H1 (cell line): Measurements from ENCODE around the gene CCL4. TPM values are rescaled to one million over a fixed set of nuclear protein-coding genes. Genes with fewer than 3 reads are reported as not detected.

ENCODE experiments used
- CTCF ChIA-PET: fragments of 300-600 bp; sonication (Branson Sonifier 250); formaldehyde crosslinking; loops from one replicate; lab custom pipeline; 2021; ENCODE audit not compliant: partially characterized antibody; lab: Charles Lee
- POLR2A ChIA-PET: fragments of 300-600 bp; sonication (Branson Sonifier 250); formaldehyde crosslinking; loops from one replicate; lab custom pipeline; 2021; ENCODE audit warnings: inconsistent platforms; ENCODE audit not compliant: partially characterized antibody; lab: Charles Lee
- DNase-seq, 2 experiments: peaks; one replicate each; pipeline versions ENCODE4 v3.0.0 to v3.0.0-alpha.2; 2010 to 2022; ENCODE audit warnings: low spot score in 2 of 2, low read depth in 1 of 2, mixed read lengths in 1 of 2
- FAIRE-seq: peaks from 2 replicates; lab custom pipeline; 2011; peaks lifted over from hg19 to GRCh38; lab: Jason Lieb, UNC
- H2AFZ ChIP-seq: 2 replicates; pipeline ENCODE4 v1.8.1; 2012; ENCODE audit warnings: low read length, inconsistent platforms
- H2AK5ac ChIP-seq: 2 replicates; pipeline ENCODE4 v1.6.1; 2013; ENCODE audit warnings: low read depth, low read length
- H2BK120ac ChIP-seq: replicated peaks from 2 replicates; pipeline ENCODE3; 2013; ENCODE audit warnings: low read depth, low read length, inconsistent platforms
- H2BK12ac ChIP-seq: 2 replicates; pipeline ENCODE4 v1.6.1; 2013; ENCODE audit warnings: low read depth, low read length
- H2BK15ac ChIP-seq: 2 replicates; pipeline ENCODE4 v1.6.1; 2013; ENCODE audit warnings: low read length
- H2BK20ac ChIP-seq: 2 replicates; pipeline ENCODE4 v1.6.1; 2013; ENCODE audit warnings: low read length
- H2BK5ac ChIP-seq: 2 replicates; pipeline ENCODE4 v1.6.1; 2013; ENCODE audit warnings: low read depth, low read length
- H3K14ac ChIP-seq: 2 replicates; pipeline ENCODE4 v1.6.1; 2013; ENCODE audit warnings: inconsistent platforms; ENCODE audit not compliant: insufficient read length
- H3K18ac ChIP-seq: 2 replicates; pipeline ENCODE4 v1.6.1; 2013; ENCODE audit warnings: low read length; ENCODE audit errors: extremely low read depth
- H3K23ac ChIP-seq: 2 replicates; pipeline ENCODE4 v1.6.1; 2013; ENCODE audit warnings: inconsistent platforms; ENCODE audit not compliant: insufficient read length
- H3K23me2 ChIP-seq: 2 replicates; pipeline ENCODE4 v1.6.1; 2013; ENCODE audit warnings: low read depth, low read length
- H3K27ac ChIP-seq: 2 replicates; pipeline ENCODE4 v1.6.1; 2011; ENCODE audit warnings: low read depth, low read length, inconsistent platforms
- H3K27me3 ChIP-seq, 4 experiments: replicated peaks in 1 of 4; 1 replicate in 1 of 4; 2 replicates in 3 of 4; pipeline versions ENCODE4 v1.6.1 to v1.8.1; 2011 to 2013; ENCODE audit warnings: low read length in 3 of 4, mild to moderate bottlenecking in 3 of 4, inconsistent platforms in 2 of 4, mixed read lengths in 2 of 4, moderate library complexity in 1 of 4; ENCODE audit not compliant: control insufficient read depth in 3 of 4, insufficient read depth in 3 of 4; ENCODE audit errors: extremely low read depth in 1 of 4
- H3K36me3 ChIP-seq, 4 experiments: 2 replicates each; pipeline versions ENCODE4 v1.6.1 to v1.8.1; 2011 to 2013; ENCODE audit warnings: mild to moderate bottlenecking in 4 of 4, low read length in 3 of 4, moderate library complexity in 2 of 4, control low read depth in 1 of 4, inconsistent platforms in 1 of 4; ENCODE audit not compliant: insufficient read depth in 4 of 4, control insufficient read depth in 2 of 4
- H3K4ac ChIP-seq: replicated peaks from 2 replicates; pipeline ENCODE3; 2013; ENCODE audit warnings: low read length, low read depth, mixed read lengths, inconsistent platforms; ENCODE audit not compliant: insufficient read length
- H3K4me1 ChIP-seq, 4 experiments: replicated peaks in 1 of 4; 1 replicate in 1 of 4; 2 replicates in 3 of 4; pipeline versions ENCODE4 v1.6.1 to v1.8.1; 2011 to 2013; ENCODE audit warnings: low read length in 3 of 4, inconsistent platforms in 2 of 4, mixed read lengths in 1 of 4; ENCODE audit not compliant: insufficient read depth in 4 of 4, control insufficient read depth in 3 of 4
- H3K4me2 ChIP-seq, 2 experiments: 2 replicates each; pipeline versions ENCODE4 v1.6.1 to v1.8.1; 2011 to 2013; ENCODE audit warnings: low read depth in 2 of 2, low read length in 2 of 2, control low read depth in 1 of 2, inconsistent platforms in 1 of 2, mild to moderate bottlenecking in 1 of 2; ENCODE audit not compliant: insufficient read depth in 1 of 2
- H3K4me3 ChIP-seq, 4 experiments: fragments of 200-600, 300-600 bp in 1 of 4; sonication (generic), shearing (Covaris generic), sonication (Bioruptor Twin) in 1 of 4; 2 replicates each; pipeline versions ENCODE4 v1.5.1 to v1.8.1; 2011 to 2016; ENCODE audit warnings: low read length in 4 of 4, low read depth in 3 of 4, control low read depth in 2 of 4, inconsistent platforms in 2 of 4, mild to moderate bottlenecking in 2 of 4, mixed read lengths in 1 of 4, moderate library complexity in 1 of 4; ENCODE audit not compliant: insufficient read depth in 2 of 4; ENCODE audit errors: extremely low read depth in 1 of 4
- H3K56ac ChIP-seq: replicated peaks from 2 replicates; pipeline ENCODE3; 2013; ENCODE audit warnings: low read depth, mild to moderate bottlenecking, mixed read lengths, low read length, inconsistent platforms; ENCODE audit not compliant: insufficient read length
- H3K79me1 ChIP-seq: 2 replicates; pipeline ENCODE4 v1.6.1; 2013; ENCODE audit warnings: low read depth, low read length, control low read depth
- H3K79me2 ChIP-seq, 2 experiments: 2 replicates each; pipeline versions ENCODE4 v1.6.1 to v1.8.1; 2012 to 2013; ENCODE audit warnings: low read length in 2 of 2, mild to moderate bottlenecking in 2 of 2, inconsistent platforms in 1 of 2; ENCODE audit not compliant: insufficient read depth in 2 of 2, control insufficient read depth in 1 of 2
- H3K9ac ChIP-seq, 4 experiments: replicated peaks in 1 of 4; 1 replicate in 1 of 4; 2 replicates in 3 of 4; pipeline versions ENCODE4 v1.6.1 to v1.8.1; 2011 to 2013; ENCODE audit warnings: low read depth in 3 of 4, low read length in 3 of 4, control low read depth in 2 of 4, mild to moderate bottlenecking in 2 of 4, moderate library complexity in 2 of 4, inconsistent platforms in 1 of 4; ENCODE audit errors: extremely low read depth in 1 of 4
- H3K9me3 ChIP-seq, 2 experiments: 2 replicates each; pipeline versions ENCODE4 v1.6.1 to v1.8.1; 2012 to 2013; ENCODE audit warnings: mild to moderate bottlenecking in 2 of 2, moderate library complexity in 2 of 2, control low read depth in 1 of 2, inconsistent platforms in 1 of 2, low read depth in 1 of 2, low read length in 1 of 2, mixed read lengths in 1 of 2; ENCODE audit not compliant: insufficient read depth in 2 of 2
- H4K20me1 ChIP-seq, 2 experiments: replicated peaks in 1 of 2; 2 replicates each; pipeline versions ENCODE3 to v1.8.1; 2011 to 2013; ENCODE audit warnings: inconsistent platforms in 2 of 2, low read length in 2 of 2, mild to moderate bottlenecking in 1 of 2; ENCODE audit not compliant: insufficient read depth in 2 of 2, control insufficient read depth in 1 of 2
- H4K5ac ChIP-seq: 2 replicates; pipeline ENCODE4 v1.6.1; 2013; ENCODE audit warnings: low read length, low read depth, mixed read lengths, inconsistent platforms; ENCODE audit not compliant: insufficient read length
- H4K8ac ChIP-seq: 2 replicates; pipeline ENCODE4 v1.8.0; 2013; ENCODE audit warnings: mild to moderate bottlenecking, moderate library complexity, low read length, inconsistent platforms; ENCODE audit not compliant: insufficient read depth; ENCODE audit errors: extremely low read depth
- H4K91ac ChIP-seq: replicated peaks from 2 replicates; pipeline ENCODE3; 2013; ENCODE audit warnings: low read length, mixed read lengths, inconsistent platforms; ENCODE audit not compliant: insufficient read length
- ASH2L ChIP-seq: fragments of 200-600, 300-600 bp; sonication (generic); IDR thresholded peaks from one replicate; pipeline ENCODE4 v1.7.1; 2017; ENCODE audit warnings: low read length
- RBBP5 ChIP-seq: IDR thresholded peaks from 2 replicates; pipeline ENCODE4 v1.7.1; 2012; ENCODE audit warnings: low read depth, mild to moderate bottlenecking, inconsistent platforms, low read length, moderate library complexity, borderline replicate concordance
- WGBS, 2 experiments: shearing (Covaris generic) in 1 of 2; methylation state at CpG; one replicate each; pipeline versions ENCODE4 v1.1.6 to v1.1.7; 2013 to 2015; ENCODE audit warnings: low lambda C conversion rate in 2 of 2, mixed read lengths in 2 of 2, inconsistent platforms in 1 of 2, low coverage in 1 of 2, missing lambda C conversion rate in 1 of 2; ENCODE audit not compliant: insufficient replicate concordance in 2 of 2, insufficient coverage in 1 of 2, insufficient read length in 1 of 2; ENCODE audit errors: extremely low coverage in 1 of 2, missing lambda C conversion rate in 1 of 2; 5-methylcytosine and 5-hydroxymethylcytosine counted together
- polyA plus RNA-seq, 7 experiments: library from polyadenylated mRNA; depleted of rRNA in 3 of 7; stranded (reverse) in 5 of 7; unstranded in 2 of 7; fragments of >200 nt in 5 of 7; fragments of 200-250 nt in 2 of 7; gene quantifications; 1 replicate in 5 of 7; 2 replicates in 1 of 7; 4 replicates in 1 of 7; pipeline versions ENCODE4 v1.2.1 to v1.2.3, GENCODE V29; 2011 to 2013; ENCODE audit warnings: missing spikeins in 2 of 7, mixed read lengths in 2 of 7
- total RNA-seq: library from RNA; stranded (reverse); fragmentation: NEBNext Ultra II Directional; extraction: Animal tissue kit (Norgen Biotek cat#: 25700); gene quantifications from 2 replicates; pipeline ENCODE4 v1.2.1, GENCODE V29; 2021

The CCL4 gene
- total and polyA plus RNA-seq, 2 of the 8 experiments (the other 6 are each of a cell fraction or from before 2014, with no cell fraction given): not detected

DNA sequence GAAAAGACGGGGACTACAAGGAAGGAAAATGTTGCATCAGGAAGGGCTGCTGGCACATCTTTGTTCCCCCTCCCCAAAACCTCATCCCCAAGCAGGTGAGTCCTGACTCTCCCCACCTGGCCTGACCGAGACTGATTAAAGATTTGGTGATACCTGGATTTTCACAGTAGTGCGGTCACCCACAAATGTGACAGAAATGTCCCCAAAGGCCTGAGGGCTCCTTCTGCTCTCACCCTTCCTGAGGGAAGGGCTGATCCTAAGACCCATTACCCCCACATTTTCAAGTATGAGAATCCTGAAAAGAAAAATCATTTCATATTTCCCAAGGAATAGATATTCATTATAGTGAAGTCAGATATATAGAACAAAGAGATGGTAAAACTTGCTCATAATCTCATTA lies 44.0 kb downstream of the CCL4 start:
- Histone ChIP-seq H3K18ac (no peak overlapping the region), H2BK20ac (no peak overlapping the region), H4K8ac (no peak overlapping the region), H2AK5ac (no peak overlapping the region), H2BK15ac (no peak overlapping the region), H3K23me2 (no peaks in the 10 kb centered on the region), H3K4me1 (no peaks in the 10 kb centered on the region), H3K9me3 (no peaks in the 10 kb centered on the region), H4K20me1 (no peaks in the 10 kb centered on the region)
- POLR2A ChIA-PET: no interaction called here
- no peak for TF ChIP-seq RBBP5
- no peak for TF ChIP-seq ASH2L
- TF ChIP-seq, all 59 proteins: peak for 0
- no peak overlapping the region for H3K23ac ChIP-seq
- no peak overlapping the region for H4K91ac ChIP-seq
- H3K79me1 ChIP-seq: no peaks in the 10 kb centered on the region
- H3K36me3 ChIP-seq: no peaks in the 10 kb centered on the region
- H2BK5ac ChIP-seq: no peak overlapping the region
- no peak overlapping the region for H3K14ac ChIP-seq
- no peak overlapping the region for H3K4me3 ChIP-seq
- WGBS, 2 experiments: 92% methylated on average over 3 of the region's 3 CpGs; no CpG with 5 or more reads in 1 of the 2 experiments
- H3K56ac ChIP-seq: no peak overlapping the region
- H3K79me2 ChIP-seq: no peaks in the 10 kb centered on the region
- no peak overlapping the region for H3K27ac ChIP-seq
- no peak overlapping the region for H3K9ac ChIP-seq
- H2AFZ ChIP-seq: no peak overlapping the region
- no peak overlapping the region for H4K5ac ChIP-seq
- FAIRE-seq (no peak), DNase-seq (no peak)
- H2BK120ac ChIP-seq: no peak overlapping the region
- no peak overlapping the region for H3K4me2 ChIP-seq
- no peaks in the 10 kb centered on the region for H3K27me3 ChIP-seq
- CTCF ChIA-PET: interaction anchor here (2.2 to 5.1 kb wide), 3 partner anchors 14 to 178 kb away, joined by 11 to 46 read pairs (median 20); no protein-coding TSS in a partner anchor
- no peak overlapping the region for H2BK12ac ChIP-seq
- no peak overlapping the region for H3K4ac ChIP-seq
